Dermis microvascular lymphatic vessel endothelial cell (primary cell): ENCODE data around the gene FAM81B. TPM values are rescaled to one million over a fixed set of nuclear protein-coding genes. Genes with fewer than 3 reads are reported as not detected.

Source experiments
- DNase-seq, 2 donors: peaks; one replicate each; pipeline versions ENCODE4 v3.0.0 to v3.0.0-alpha.2; 2010; ENCODE audit warnings: low read depth in 2 of 2
- total RNA-seq: library from RNA; depleted of rRNA; stranded (reverse); fragments of >200 nt; gene quantifications from 2 replicates; pipeline ENCODE4 v1.2.1, GENCODE V29; 2014

The FAM81B gene
- total RNA-seq, 1 donor from 2014 or later = not detected

GRCh38 chr5:95471487-95471886 lies 80.3 kb downstream of the FAM81B start:
- DNase-seq = no peak

GRCh38 chr5:95471942-95472341 lies 80.8 kb downstream of the FAM81B start:
- no peak for DNase-seq

GRCh38 chr5:95484421-95484820 lies 93.3 kb downstream of the FAM81B start:
- DNase-seq = no peak

GRCh38 chr5:95486191-95486590 lies 95.0 kb downstream of the FAM81B start:
- no peak for DNase-seq

GRCh38 chr5:95487880-95488279 lies 96.7 kb downstream of the FAM81B start:
- no peak for DNase-seq

Other genes with a start within 250 kb of the FAM81B start
- gene MCTP1, start 106.3 kb upstream of the FAM81B start, total RNA-seq = 38.8 and 66.4 TPM in 2 replicates
- 75.9 and 78.1 TPM in 2 replicates for gene SKIC3, start 163.6 kb downstream of the FAM81B start, total RNA-seq
- 2.2 and 2.4 TPM in 2 replicates for gene ARSK, start 163.7 kb downstream of the FAM81B start, total RNA-seq
- gene GPR150, start 228.7 kb downstream of the FAM81B start, total RNA-seq = 0.13 TPM in 2 replicates